Esophagus squamous epithelium (tissue), 5 donors: ENCODE measurements around the gene SPSB3. TPM values are rescaled to one million over a fixed set of nuclear protein-coding genes. Genes with fewer than 3 reads are reported as not detected.

Experiments
- DNase-seq: peaks from one replicate; lab custom pipeline; 2025; lab: John Stamatoyannopoulos, UW
- H3K27ac ChIP-seq, 4 donors: fragments of 200-600 bp; sonication (generic); one replicate each; pipeline ENCODE4 v1.5.1; 2016 to 2019; ENCODE audit warnings: mild to moderate bottlenecking in 1 of 4
- H3K27me3 ChIP-seq, 4 donors: fragments of 200-600 bp; sonication (generic); 1 replicate in 3 of 4; 2 replicates in 1 of 4; pipeline versions ENCODE4 v1.5.1 to v1.6.0; 2017 to 2021; ENCODE audit warnings: antibody characterized with exemption in 1 of 4
- H3K36me3 ChIP-seq, 3 donors: fragments of 200-600 bp; sonication (generic); one replicate each; pipeline ENCODE4 v1.5.1; 2016 to 2019
- H3K4me1 ChIP-seq, 3 donors: fragments of 200-600 bp; sonication (generic); one replicate each; pipeline ENCODE4 v1.5.1; 2017 to 2019
- H3K4me3 ChIP-seq, 4 donors: fragments of 200-600 bp; sonication (generic); 1 replicate in 3 of 4; 2 replicates in 1 of 4; pipeline ENCODE4 v1.5.1; 2016 to 2019; ENCODE audit warnings: mild to moderate bottlenecking in 2 of 4, moderate library complexity in 1 of 4
- H3K9me3 ChIP-seq, 3 donors: fragments of 200-600 bp; sonication (generic); one replicate each; pipeline ENCODE4 v1.5.1; 2016 to 2019
- CTCF ChIP-seq, 6 experiments: fragments of 450-650 bp in 4 of 6; fragments of 200-600 bp in 2 of 6; sonication (generic) in 2 of 6; IDR thresholded peaks; one replicate each; pipeline ENCODE4 v1.5.1; 2016 to 2019; ENCODE audit warnings: antibody characterized with exemption in 6 of 6, mild to moderate bottlenecking in 4 of 6, moderate library complexity in 4 of 6
- POLR2A ChIP-seq, 4 donors: fragments of 450-650 bp; IDR thresholded peaks; one replicate each; pipeline ENCODE4 v1.6.1; 2017; ENCODE audit warnings: antibody characterized with exemption in 4 of 4, mild to moderate bottlenecking in 4 of 4, moderate library complexity in 3 of 4
- WGBS, 2 donors: methylation state at CpG; one replicate each; pipeline ENCODE4 v1.1.5; 2018; 5-methylcytosine and 5-hydroxymethylcytosine counted together
- intact Hi-C: fragments of 100-400 bp; cut with DNase I; formaldehyde crosslinking; loops from one replicate; pipeline ENCODE4 v1.15.0; 2022
- total RNA-seq, 4 donors: library from RNA; depleted of rRNA; stranded (reverse); fragments of >200 nt; gene quantifications; one replicate each; pipeline ENCODE4 v1.1.0, GENCODE V29; 2016
- donor health status: DM: yes; HTN: yes; CAD: no.

Gene SPSB3
- total RNA-seq, 4 donors from 2014 or later: 27.8 to 84.5 (median 45.1) TPM

GRCh38 chr16:1822801-1823200 lies 40.4 kb upstream of the SPSB3 start:
- Histone ChIP-seq H3K27me3 (no peaks in the 10 kb centered on the region), H3K36me3 (peaks cover 13 to 52% (median 29%) of the 10 kb centered on the region in 3 donors), H3K27ac (no peak overlapping the region), H3K9me3 (no peaks in the 10 kb centered on the region), H3K4me3 (no peak overlapping the region), H3K4me1 (peaks cover 16 to 44% (median 16%) of the 10 kb centered on the region in 3 donors)
- TF ChIP-seq POLR2A (IDR thresholded peaks at IDR 0.05) (no peak), CTCF (IDR thresholded peaks at IDR 0.05) (no peak)
- WGBS, 2 donors: 91 to 95% methylated on average over 6 of the region's 16 CpGs
- no peak for DNase-seq
- intact Hi-C loops: no loop called here

- H3K4me3 ChIP-seq: no peak overlapping the region
- peaks cover 16 to 60% (median 29%) of the 10 kb centered on the region in 3 donors for H3K36me3 ChIP-seq
- intact Hi-C loops: no loop called here
- DNase-seq: no peak
- TF ChIP-seq CTCF (IDR thresholded peaks at IDR 0.05) (no peak), POLR2A (IDR thresholded peaks at IDR 0.05) (no peak)
- peaks cover 12 to 40% (median 15%) of the 10 kb centered on the region in 3 donors for H3K4me1 ChIP-seq
- H3K27ac ChIP-seq: no peak overlapping the region
- H3K9me3 ChIP-seq: no peaks in the 10 kb centered on the region
- 39 to 48% methylated on average over 5 to 7 of the region's 24 CpGs for WGBS, 2 donors
- H3K27me3 ChIP-seq: no peaks in the 10 kb centered on the region
Observed at GRCh38 chr16:1821861-1822611, 39.7 kb upstream of the SPSB3 start.

- DNase-seq: no peak
- H3K4me3 ChIP-seq: no peak overlapping the region
Observed at GRCh38 chr16:1820946-1821290, 38.5 kb upstream of the SPSB3 start.

GRCh38 chr16:1820096-1820945 lies 38.0 kb upstream of the SPSB3 start:
- TF ChIP-seq POLR2A (IDR thresholded peaks at IDR 0.05): no peak
- TF ChIP-seq CTCF (IDR thresholded peaks at IDR 0.05): no peak
- Histone ChIP-seq H3K27me3 (no peaks in the 10 kb centered on the region), H3K9me3 (no peaks in the 10 kb centered on the region), H3K36me3 (peaks cover 25 to 77% (median 39%) of the 10 kb centered on the region in 3 donors), H3K27ac (no peak overlapping the region), H3K4me1 (peaks cover 6 to 32% (median 7%) of the 10 kb centered on the region in 3 donors), H3K4me3 (no peak overlapping the region)
- no peak for DNase-seq
- 94 to 100% methylated on average over 3 to 5 of the region's 25 CpGs for WGBS, 2 donors
- intact Hi-C loops: no loop called here

More at GRCh38 chr16:1820946-1821290, 38.5 kb upstream of the SPSB3 start:
- 90% methylated on average over 2 of the region's 12 CpGs; no CpG with 5 or more reads in 1 of the 2 donors for WGBS, 2 donors
- no peak for TF ChIP-seq CTCF (IDR thresholded peaks at IDR 0.05)
- TF ChIP-seq POLR2A (IDR thresholded peaks at IDR 0.05): no peak
- intact Hi-C loops: no loop called here
- peaks cover 12 to 38% (median 12%) of the 10 kb centered on the region in 3 donors for H3K4me1 ChIP-seq
- H3K36me3 ChIP-seq: peaks cover 25 to 71% (median 39%) of the 10 kb centered on the region in 3 donors
- no peaks in the 10 kb centered on the region for H3K27me3 ChIP-seq
- no peak overlapping the region for H3K27ac ChIP-seq
- H3K9me3 ChIP-seq: no peaks in the 10 kb centered on the region

GRCh38 chr16:1819611-1820010 lies 37.2 kb upstream of the SPSB3 start:
- 80 to 93% methylated on average over 3 to 8 of the region's 15 CpGs for WGBS, 2 donors
- DNase-seq: no peak
- Histone ChIP-seq H3K4me3 (no peak overlapping the region), H3K4me1 (peaks cover 0 to 25% (median under 1%) of the 10 kb centered on the region in 3 donors), H3K9me3 (no peaks in the 10 kb centered on the region), H3K36me3 (peaks cover 25 to 82% (median 39%) of the 10 kb centered on the region in 3 donors), H3K27ac (no peak overlapping the region), H3K27me3 (no peaks in the 10 kb centered on the region)
- no peak for TF ChIP-seq CTCF (IDR thresholded peaks at IDR 0.05)
- TF ChIP-seq POLR2A (IDR thresholded peaks at IDR 0.05): no peak
- intact Hi-C loops: no loop called here
